ENCODE data around the gene SNX32.
"Not testable (repeated sequence)": the region's sequence is repeated elsewhere in the genome, so short reads cannot be mapped to it uniquely, and the experiment has no call there.

SNX32 gene

DNA sequence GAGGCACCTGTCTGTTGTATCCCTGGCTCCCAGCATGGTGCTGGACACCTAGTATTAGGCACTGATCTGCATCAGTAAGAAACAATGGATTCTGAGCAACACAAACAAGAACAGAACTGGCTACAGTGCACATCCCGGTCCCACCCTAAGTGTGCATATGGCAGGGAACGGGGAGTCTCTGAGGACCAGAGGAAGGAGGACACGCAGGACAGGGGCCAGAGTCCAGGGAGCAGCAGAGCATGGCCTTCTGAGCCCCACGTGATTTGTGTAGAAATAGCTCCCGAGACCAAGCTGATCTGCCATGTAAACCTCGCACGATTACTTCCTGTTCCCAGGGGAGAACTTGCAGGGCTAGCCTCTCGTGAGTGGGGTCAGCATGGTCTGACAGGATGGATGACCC lies 12.7 kb upstream of the SNX32 start:
- TF ChIP-seq CTCF (conservative IDR thresholded peaks at IDR 0.05) (no peak), ZFX (IDR thresholded peaks at IDR 0.05) (no peak)
- H3K27ac ChIP-seq, result no peak overlapping the region

DNA sequence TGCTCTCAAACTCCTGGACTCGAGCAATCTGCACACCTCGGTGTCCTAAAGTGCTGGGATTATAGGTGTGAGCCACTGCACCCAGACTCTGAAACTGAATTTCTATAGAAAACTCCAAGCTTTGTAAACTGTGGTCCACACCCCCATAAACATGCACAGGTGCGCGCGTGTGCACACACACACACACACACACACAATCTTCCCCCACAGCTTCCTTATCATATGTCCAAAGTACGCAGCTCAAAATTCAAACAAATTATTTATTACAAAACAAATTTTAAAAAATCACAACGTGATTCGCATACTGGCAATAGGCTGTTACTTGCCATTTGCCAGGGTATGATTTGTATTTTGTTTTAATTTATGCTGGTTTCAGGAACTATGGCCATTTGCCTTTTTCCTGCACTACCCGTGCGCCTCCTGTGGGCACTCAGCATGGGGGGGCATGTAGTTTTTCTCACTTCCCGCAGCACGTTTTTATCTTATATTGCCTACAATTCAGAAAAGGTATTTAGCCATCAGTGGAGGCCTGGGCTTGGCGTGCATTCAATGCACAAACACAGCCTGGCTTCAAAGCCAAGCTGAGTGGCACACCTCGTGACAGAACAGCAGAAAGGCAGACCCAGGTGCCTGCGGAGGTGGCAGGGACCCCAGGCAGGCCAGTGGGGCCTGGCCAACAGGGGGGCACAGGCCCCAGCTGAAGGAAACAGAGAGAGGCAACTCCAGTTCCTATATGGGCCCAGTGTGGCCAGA lies 10.8 kb upstream of the SNX32 start:
- no peak for TF ChIP-seq ZFX (IDR thresholded peaks at IDR 0.05)
- TF ChIP-seq CTCF (conservative IDR thresholded peaks at IDR 0.05), result no peak
- peak overlapping the region; percentile 31 for H3K27ac ChIP-seq

GRCh38 chr11:65826984-65827735 lies 6.6 kb upstream of the SNX32 start:
- TF ChIP-seq ZFX (IDR thresholded peaks at IDR 0.05), result no peak
- no peak for TF ChIP-seq CTCF (conservative IDR thresholded peaks at IDR 0.05)
- no peak overlapping the region for H3K27ac ChIP-seq

DNA sequence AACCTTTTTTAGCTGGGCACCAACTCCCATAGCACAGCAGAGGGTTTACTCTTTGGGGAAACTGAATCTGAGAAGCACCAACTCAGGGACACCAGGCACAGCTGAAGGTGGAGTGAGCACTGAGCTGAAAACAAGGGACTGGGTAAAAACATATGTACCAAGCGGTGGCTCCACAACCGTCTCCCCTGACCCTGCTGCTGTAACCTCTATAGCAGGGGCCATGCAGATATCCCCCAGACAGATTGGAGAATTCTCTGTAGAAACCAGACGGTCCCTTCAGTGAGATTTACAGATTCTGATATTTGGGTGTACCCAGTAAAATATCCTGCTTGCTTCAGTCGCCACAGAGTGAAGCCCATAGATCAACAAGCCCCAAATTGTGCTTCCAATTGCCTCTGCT lies 4.3 kb upstream of the SNX32 start:
- TF ChIP-seq ZFX (IDR thresholded peaks at IDR 0.05) (no peak), CTCF (conservative IDR thresholded peaks at IDR 0.05) (no peak)
- H3K27ac ChIP-seq, result no peak overlapping the region

- not testable (repeated sequence) for H3K27ac ChIP-seq
Observed at GRCh38 chr11:65832231-65832630, 1.5 kb upstream of the SNX32 start.

DNA sequence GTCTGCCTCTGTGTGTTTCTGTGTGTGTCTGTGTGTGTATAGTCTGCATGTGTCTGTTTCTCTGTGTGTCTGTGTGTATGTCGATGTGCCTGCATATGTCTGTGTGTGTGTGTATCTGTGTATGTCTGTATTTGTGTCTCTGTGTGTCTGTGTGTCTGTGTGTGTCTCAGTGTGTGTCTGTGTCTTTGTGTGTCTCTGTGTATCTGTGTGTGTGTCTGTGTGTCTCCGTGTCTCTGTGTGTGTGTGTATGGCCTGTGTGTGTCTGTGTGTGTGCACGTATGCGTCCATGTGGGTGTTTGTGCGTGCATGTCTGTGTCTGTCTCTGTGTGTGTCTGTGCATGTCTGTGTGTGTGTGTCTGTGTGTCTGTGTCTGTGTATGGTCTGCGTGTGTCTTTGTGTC lies 439 bp downstream of the SNX32 start:
- H3K27ac ChIP-seq, result no peak overlapping the region
- TF ChIP-seq CTCF (conservative IDR thresholded peaks at IDR 0.05) (no peak), ZFX (IDR thresholded peaks at IDR 0.05) (no peak)

GRCh38 chr11:65842144-65842543 lies 8.4 kb downstream of the SNX32 start:
- H3K27ac ChIP-seq, result no peak overlapping the region
- TF ChIP-seq CTCF (conservative IDR thresholded peaks at IDR 0.05) (no peak), ZFX (IDR thresholded peaks at IDR 0.05) (no peak)

Measured in C4-2B (cell line).